SJSA1 (cell line): Measurements from ENCODE around the gene LCE2A. TPM values are rescaled to one million over a fixed set of nuclear protein-coding genes. Genes with fewer than 3 reads are reported as not detected.
A peak's percentile ranks its signal among the peaks of the same experiment; 100 is the strongest.

Experiments
- DNase-seq, 2 experiments: peaks; one replicate each; pipeline ENCODE4 v3.0.0-alpha.2; 2015 to 2020; ENCODE audit warnings: low spot score in 2 of 2, low read depth in 1 of 2
- H3K27ac ChIP-seq: fragments of 250-450 bp; sonication (Bioruptor Pico); 2 replicates; pipeline ENCODE4 v1.5.1; 2020; ENCODE audit warnings: mild to moderate bottlenecking, moderate library complexity
- H3K27me3 ChIP-seq: fragments of 250-450 bp; sonication (Bioruptor Pico); replicated peaks from 2 replicates; pipeline ENCODE4 v1.5.1; 2020; ENCODE audit warnings: mild to moderate bottlenecking, moderate library complexity
- H3K36me3 ChIP-seq: fragments of 250-450 bp; sonication (Bioruptor Pico); 2 replicates; pipeline ENCODE4 v1.5.1; 2020; ENCODE audit warnings: mild to moderate bottlenecking
- H3K4me1 ChIP-seq: fragments of 250-450 bp; sonication (Bioruptor Pico); replicated peaks from 2 replicates; pipeline ENCODE4 v1.6.1; 2021; ENCODE audit warnings: mild to moderate bottlenecking
- H3K4me3 ChIP-seq: fragments of 250-450 bp; sonication (Bioruptor Pico); 2 replicates; pipeline ENCODE4 v1.5.1; 2020; ENCODE audit warnings: mild to moderate bottlenecking
- H3K9me3 ChIP-seq: fragments of 250-450 bp; sonication (Bioruptor Pico); replicated peaks from 2 replicates; pipeline ENCODE4 v1.5.1; 2020; ENCODE audit warnings: mild to moderate bottlenecking
- total RNA-seq: library from RNA; depleted of rRNA; stranded (reverse); fragments of >200 nt; shearing (Covaris generic); gene quantifications from 2 replicates; pipeline ENCODE4 v1.2.3, GENCODE V29; 2014

LCE2A gene
- total RNA-seq, 1 experiment from 2014 or later: not detected

DNA sequence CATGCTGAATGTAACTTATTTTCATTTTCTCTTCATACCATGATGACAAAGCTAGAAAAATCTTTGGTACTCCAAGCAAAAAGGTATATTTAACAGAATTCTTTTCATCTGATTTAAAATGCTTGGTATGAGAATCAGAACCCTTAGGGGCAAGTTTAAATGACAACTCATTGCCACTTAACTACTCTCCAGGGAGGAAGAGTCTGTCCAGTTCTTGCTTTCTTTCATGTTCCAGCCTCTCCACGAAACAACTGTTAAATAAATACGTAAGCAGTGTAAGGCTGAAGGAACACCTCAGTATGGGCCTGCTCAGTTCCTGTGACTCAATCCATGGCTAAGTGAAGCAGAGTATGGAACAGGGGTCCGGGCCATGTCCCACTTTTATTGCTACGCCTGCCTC lies 1.6 kb downstream of the LCE2A start:
- Histone ChIP-seq H3K4me1 (no peaks in the 10 kb centered on the region), H3K9me3 (no peaks in the 10 kb centered on the region), H3K27ac (no peak overlapping the region), H3K4me3 (no peak overlapping the region), H3K27me3 (no peaks in the 10 kb centered on the region), H3K36me3 (no peaks in the 10 kb centered on the region)
- no peak for DNase-seq

DNA sequence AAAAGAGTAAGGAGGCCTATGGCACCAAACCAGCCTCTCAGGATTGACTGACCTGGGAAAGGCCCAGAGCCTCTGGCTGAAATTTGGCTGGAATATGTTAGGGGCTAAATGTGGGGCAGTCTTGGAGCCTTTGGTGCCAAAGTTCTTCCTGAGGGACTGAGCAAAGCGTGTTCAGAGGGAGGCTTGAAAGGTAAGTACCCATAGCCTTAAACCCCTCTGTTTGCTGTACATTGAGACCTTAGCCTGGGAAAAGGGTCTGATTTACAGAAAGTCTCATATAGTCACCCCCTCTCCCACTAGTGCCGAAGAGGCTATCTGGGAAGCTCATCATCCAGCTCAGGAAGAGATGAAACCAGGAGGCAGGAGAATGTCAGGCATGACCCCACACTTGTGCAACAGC lies 9.7 kb downstream of the LCE2A start, which contains the start of gene LCE4A:
LCE4A (plus strand) TSS at position 301 of the 400 bp plus-strand sequence. CDS start 916 bp downstream, outside the sequence.
- H3K4me1 ChIP-seq: no peaks in the 10 kb centered on the region
- no peak within 1 kb of the TSS for H3K4me3 ChIP-seq
- H3K9me3 ChIP-seq: no peaks in the 10 kb centered on the region
- no peak for DNase-seq
- peaks cover 4% of the 10 kb centered on the region; the same call in 1 of the 2 replicates for H3K27me3 ChIP-seq
- H3K36me3 ChIP-seq: no peaks in the 10 kb centered on the region
- no peak within 1 kb of the TSS for H3K27ac ChIP-seq

DNA sequence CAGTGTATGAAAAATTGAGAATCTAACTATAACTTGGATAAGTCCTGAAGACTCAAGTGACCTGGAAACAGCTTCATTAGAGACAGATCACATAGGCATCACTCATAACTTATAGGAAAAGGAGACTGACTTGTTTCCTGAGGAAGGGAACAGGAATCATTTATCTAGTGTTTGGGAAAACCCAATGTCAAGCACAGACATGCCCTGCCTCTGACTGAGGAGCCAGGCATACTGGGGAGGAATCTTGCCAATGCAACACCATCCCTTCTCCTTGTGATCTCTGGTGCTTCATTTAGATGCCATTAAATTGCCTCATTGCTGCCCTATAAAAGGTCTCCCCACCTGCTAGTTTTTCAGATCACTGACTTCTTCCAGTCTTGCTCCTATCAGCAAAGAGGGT lies 20.1 kb downstream of the LCE2A start:
- Histone ChIP-seq H3K36me3 (no peaks in the 10 kb centered on the region), H3K4me3 (no peak overlapping the region), H3K27ac (no peak overlapping the region), H3K9me3 (no peaks in the 10 kb centered on the region; the same call in 1 of the 2 replicates), H3K4me1 (no peaks in the 10 kb centered on the region), H3K27me3 (no peaks in the 10 kb centered on the region)
- no peak for DNase-seq

DNA sequence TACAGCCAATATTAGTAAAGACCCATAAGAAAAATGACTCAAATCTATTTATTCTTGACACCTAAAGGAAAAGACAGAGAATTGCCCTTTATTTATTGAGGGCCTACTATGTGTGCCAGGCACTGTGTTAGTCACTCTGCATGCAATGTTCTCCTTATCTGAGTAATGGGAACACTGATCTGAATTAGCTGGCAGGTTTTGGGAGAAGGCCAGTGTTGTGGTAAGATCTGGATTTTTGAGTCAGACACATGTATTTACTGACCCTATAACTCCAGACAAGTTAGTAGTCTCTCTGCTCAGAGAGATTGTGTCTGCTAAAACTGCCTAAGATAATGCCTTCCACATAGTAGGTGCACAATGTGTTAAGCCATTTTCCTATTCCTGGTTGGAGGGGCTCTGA lies 27.1 kb downstream of the LCE2A start:
- Histone ChIP-seq H3K4me3 (no peak overlapping the region), H3K36me3 (no peaks in the 10 kb centered on the region), H3K27ac (no peak overlapping the region), H3K4me1 (no peaks in the 10 kb centered on the region), H3K27me3 (0 out of 2 replicates have a peak, but pooled peaks cover 4% of the 10 kb centered on the region), H3K9me3 (no peaks in the 10 kb centered on the region)
- DNase-seq: no peak

DNA sequence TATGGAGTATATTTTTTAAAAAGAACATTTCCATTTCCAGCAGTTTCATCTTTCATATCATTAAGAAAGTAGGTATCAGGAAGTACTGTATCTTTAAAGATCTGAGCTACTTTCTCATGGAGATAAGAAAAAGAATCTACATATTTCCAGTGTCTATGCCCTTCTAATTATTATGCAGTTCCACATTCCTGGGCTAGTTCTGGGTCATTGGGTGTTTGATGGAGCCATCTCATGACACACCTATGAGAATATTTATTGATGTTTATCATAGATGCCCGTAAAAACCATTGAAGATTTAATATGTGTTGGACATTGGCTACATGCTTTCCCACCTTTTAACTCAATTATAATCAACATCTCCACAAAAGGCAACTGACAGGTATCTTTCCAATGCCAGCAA lies 30.8 kb downstream of the LCE2A start:
- Histone ChIP-seq H3K36me3 (no peaks in the 10 kb centered on the region), H3K9me3 (no peaks in the 10 kb centered on the region), H3K4me1 (no peaks in the 10 kb centered on the region), H3K27me3 (0 out of 2 replicates have a peak, but pooled peaks cover 9% of the 10 kb centered on the region), H3K27ac (no peak overlapping the region), H3K4me3 (no peak overlapping the region)
- no peak for DNase-seq

DNA sequence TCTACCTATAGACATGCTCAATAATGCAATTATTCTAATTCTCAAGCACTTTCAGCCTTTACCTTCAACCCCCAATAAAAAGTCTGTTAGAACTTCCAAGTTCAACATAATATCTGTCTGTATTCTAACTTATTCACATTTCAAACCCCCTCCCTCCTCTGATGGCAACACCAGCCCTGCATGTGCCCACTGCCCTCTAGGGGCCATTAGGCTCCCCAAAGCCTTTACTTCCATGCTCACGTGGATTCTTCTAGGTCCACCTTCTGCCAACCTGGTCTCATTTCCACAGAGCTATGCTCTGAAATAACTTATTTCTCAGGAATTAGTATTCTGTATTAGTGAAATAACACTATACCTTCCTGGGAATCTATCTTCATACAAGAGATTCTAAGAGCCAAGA lies 37.5 kb downstream of the LCE2A start:
- no peak for DNase-seq
- peaks cover 16% of the 10 kb centered on the region for H3K4me1 ChIP-seq
- no peak overlapping the region for H3K4me3 ChIP-seq
- no peak overlapping the region for H3K27ac ChIP-seq
- no peaks in the 10 kb centered on the region for H3K9me3 ChIP-seq
- H3K36me3 ChIP-seq: no peaks in the 10 kb centered on the region
- 0 out of 2 replicates have a peak, but pooled peaks cover 5% of the 10 kb centered on the region for H3K27me3 ChIP-seq

DNA sequence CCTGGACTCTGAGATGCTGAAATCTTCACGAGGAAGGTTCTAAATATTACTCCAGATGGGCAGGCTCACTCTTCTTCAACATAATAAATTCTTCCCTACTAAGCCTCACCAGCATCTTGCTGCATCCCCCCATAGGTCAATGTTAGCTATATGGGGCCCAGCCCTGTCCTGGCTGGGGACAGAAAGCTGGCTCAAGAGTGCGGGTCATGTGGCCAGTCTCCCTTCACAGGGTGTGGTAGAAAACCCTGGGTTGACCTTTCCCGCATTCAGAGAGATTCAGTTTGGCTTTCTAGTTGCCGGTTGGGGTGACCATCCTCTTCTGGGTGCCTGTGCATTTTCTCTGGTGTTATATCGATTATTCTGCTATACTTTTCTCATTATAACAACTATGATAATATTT lies 39.9 kb downstream of the LCE2A start:
- no peak for DNase-seq

DNA sequence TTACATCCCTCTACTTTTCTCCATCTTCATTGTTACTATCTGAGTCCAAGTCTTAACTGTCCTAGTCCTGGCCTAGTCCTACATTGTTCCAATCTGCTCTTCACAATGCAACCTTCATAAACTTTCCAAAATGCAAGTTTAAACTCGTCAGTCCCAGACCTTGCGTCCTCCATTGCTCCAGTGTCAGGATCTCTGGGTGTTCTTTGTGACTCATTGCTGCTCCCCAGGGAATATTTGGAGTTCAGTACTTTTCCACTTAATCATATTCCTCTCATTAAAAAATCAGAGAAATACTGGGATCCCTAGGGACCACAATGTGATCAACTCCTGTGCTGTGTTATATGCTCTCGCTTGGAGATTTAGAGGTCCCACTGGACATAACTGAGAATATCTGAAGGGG lies 41.7 kb downstream of the LCE2A start:
- no peak overlapping the region for H3K4me3 ChIP-seq
- no peaks in the 10 kb centered on the region for H3K9me3 ChIP-seq
- no peak overlapping the region for H3K27ac ChIP-seq
- no peaks in the 10 kb centered on the region for H3K27me3 ChIP-seq
- peaks cover 37% of the 10 kb centered on the region for H3K4me1 ChIP-seq
- no peaks in the 10 kb centered on the region for H3K36me3 ChIP-seq
- peak in 1 of 2 experiments; percentile 28 for DNase-seq

More for the DNA sequence above, 39.9 kb downstream of the LCE2A start:
- H3K36me3 ChIP-seq: no peaks in the 10 kb centered on the region
- H3K4me1 ChIP-seq: peaks cover 23% of the 10 kb centered on the region
- no peaks in the 10 kb centered on the region for H3K9me3 ChIP-seq
- H3K27me3 ChIP-seq: 0 out of 2 replicates have a peak, but pooled peaks cover 5% of the 10 kb centered on the region
- no peak overlapping the region for H3K27ac ChIP-seq
- no peak overlapping the region for H3K4me3 ChIP-seq

DNA sequence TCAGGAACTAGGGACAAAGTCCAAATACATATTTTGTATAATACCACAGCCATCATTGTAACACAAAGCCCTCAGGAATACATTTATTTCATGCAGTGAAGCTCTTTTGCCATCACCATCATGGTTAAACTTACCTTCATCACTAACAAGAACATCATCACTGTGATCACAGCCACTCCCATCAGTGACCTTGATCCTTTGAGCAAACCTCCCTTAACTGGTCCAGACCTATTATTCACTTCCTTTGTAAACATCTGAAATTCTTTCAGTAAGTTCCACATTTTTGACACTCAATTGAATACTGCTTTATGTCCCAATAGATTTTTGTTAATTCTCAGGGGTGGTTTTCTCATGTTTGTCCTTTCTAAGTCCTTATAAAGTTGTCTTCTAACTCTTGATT lies 43.5 kb downstream of the LCE2A start:
- Histone ChIP-seq H3K4me1 (peaks cover 49% of the 10 kb centered on the region), H3K27me3 (no peaks in the 10 kb centered on the region), H3K36me3 (no peaks in the 10 kb centered on the region), H3K9me3 (no peaks in the 10 kb centered on the region), H3K4me3 (no peak overlapping the region), H3K27ac (no peak overlapping the region)
- no peak for DNase-seq

DNA sequence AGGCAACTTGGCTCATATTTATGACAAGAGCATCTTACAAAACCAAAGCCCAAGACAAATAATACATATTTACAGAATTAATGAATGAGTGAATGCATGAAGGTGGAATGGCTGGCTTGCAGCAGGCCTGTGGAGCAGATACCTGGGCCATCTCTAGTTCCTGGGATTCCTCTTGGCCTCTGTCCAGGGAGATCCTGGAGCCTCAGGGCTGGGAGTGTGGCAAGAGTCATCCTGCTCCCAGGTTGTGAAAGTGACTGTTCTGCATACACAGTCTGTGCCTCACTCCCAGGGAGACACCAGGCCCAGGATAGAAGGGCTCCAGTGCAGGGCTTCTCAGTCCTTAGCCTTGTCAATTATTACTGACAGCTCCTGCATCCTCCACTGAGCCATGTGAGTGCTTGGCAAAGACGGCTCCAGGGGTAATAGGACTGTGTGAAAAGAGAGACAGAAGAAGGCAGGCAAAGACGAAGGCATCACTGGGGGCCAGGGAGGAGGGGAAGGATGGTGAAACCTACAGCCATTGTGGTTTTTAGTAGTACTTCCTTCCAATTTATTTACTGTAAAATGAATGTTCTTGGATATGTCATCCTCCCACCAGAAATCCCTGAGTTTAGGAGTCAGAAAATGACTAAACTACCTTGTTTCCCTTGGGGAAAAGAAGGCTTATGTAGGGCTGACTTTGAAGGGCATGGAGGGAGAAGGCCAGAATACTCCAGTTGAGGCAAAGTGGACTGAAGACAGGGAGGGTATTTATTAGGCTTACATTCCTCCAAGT lies 45.4 kb downstream of the LCE2A start:
- Histone ChIP-seq H3K36me3 (no peaks in the 10 kb centered on the region), H3K4me3 (no peak overlapping the region), H3K4me1 (peaks cover 49% of the 10 kb centered on the region), H3K27ac (no peak overlapping the region), H3K27me3 (no peaks in the 10 kb centered on the region), H3K9me3 (no peaks in the 10 kb centered on the region)
- DNase-seq: no peak

DNA sequence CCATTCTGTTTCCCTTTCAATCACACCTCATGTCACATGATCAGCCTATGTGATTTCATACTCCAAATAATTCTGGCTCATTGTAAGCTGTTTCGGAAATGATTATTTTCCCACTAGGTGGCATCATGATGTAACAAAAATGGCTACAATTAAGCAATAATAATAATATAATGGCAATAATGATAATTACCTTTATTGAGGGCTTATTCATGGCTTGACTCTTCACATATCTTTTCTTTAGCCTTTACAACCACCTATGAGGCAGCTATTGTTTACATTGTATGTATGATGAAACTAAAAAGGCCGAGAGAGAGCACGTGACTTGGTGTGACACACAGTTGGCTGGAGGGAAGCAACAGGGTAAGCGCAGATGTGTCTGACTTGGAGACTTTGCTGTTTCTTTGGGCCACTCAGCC lies 47.2 kb downstream of the LCE2A start:
- peak in 1 of 2 experiments; percentile 35 for DNase-seq
- Histone ChIP-seq H3K27me3 (no peaks in the 10 kb centered on the region), H3K36me3 (no peaks in the 10 kb centered on the region), H3K9me3 (no peaks in the 10 kb centered on the region), H3K4me1 (peaks cover 34% of the 10 kb centered on the region), H3K4me3 (no peak overlapping the region), H3K27ac (no peak overlapping the region; the same call in 1 of the 2 replicates)

DNA sequence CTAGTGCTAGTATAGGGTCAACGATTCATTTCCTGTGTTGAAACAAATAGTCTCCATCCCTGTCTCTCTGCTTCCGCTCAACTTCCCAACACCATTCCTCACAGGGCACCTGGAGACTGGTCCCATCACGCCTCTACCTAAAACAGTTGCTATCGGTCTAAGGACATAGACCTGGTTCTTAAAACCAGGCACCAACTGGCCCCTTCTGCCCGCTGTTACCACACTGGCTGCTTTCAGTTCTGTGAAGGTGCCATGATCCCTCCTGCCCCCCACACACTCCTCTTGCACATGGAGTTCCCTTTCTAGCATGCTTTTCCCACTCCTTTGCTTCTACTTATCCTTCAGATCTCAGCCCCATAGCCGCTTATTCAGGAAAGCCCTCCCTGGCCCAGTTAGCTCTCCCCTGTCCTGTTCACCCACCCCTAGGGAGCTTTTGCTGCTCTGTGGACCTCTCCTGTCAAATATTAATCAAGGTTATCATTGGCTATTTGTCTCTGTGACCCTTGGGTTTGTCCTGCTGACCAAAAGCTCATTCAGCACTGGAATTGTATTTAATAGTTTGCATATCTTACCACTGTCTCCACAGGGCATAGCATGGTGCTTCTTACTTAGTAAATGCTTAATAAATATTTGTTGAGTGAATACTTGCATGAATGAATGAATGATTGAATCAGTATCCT lies 47.8 kb downstream of the LCE2A start:
- Histone ChIP-seq H3K9me3 (no peaks in the 10 kb centered on the region), H3K27me3 (no peaks in the 10 kb centered on the region), H3K36me3 (no peaks in the 10 kb centered on the region), H3K27ac (no peak overlapping the region), H3K4me1 (peaks cover 33% of the 10 kb centered on the region), H3K4me3 (no peak overlapping the region)
- no peak for DNase-seq

DNA sequence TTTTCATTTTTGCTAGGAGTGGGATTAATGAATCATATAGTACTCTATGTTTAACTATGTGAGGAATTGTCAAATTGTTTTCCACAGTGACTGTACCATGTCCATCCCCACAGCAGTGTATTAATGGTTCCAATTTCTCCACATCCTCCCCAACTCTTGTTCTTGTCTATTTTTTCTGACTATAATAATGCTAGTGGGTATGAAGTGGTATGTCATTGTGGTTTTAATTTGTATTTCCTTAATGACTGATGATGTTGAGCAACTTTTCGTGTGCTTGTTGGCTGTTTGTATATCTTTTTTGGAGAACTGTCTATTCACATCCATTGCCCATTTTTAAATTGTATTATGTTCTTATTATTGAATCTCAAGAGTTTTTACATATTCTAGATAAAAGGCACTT lies 49.7 kb downstream of the LCE2A start:
- no peaks in the 10 kb centered on the region for H3K27me3 ChIP-seq
- peaks cover 35% of the 10 kb centered on the region for H3K4me1 ChIP-seq
- H3K9me3 ChIP-seq: no peaks in the 10 kb centered on the region
- H3K27ac ChIP-seq: no peak overlapping the region
- H3K4me3 ChIP-seq: no peak overlapping the region
- DNase-seq: no peak
- H3K36me3 ChIP-seq: no peaks in the 10 kb centered on the region
